HG03135 (cell line): ENCODE measurements around the gene PLCD4.

ENCODE experiments used
- ATAC-seq: cut with Tn5 transposase; IDR thresholded peaks from one replicate; pipeline ENCODE4 v1.9.1; 2021; ENCODE audit warnings: mild to moderate bottlenecking, moderate library complexity; ENCODE audit not compliant: unreplicated experiment

The PLCD4 gene

DNA sequence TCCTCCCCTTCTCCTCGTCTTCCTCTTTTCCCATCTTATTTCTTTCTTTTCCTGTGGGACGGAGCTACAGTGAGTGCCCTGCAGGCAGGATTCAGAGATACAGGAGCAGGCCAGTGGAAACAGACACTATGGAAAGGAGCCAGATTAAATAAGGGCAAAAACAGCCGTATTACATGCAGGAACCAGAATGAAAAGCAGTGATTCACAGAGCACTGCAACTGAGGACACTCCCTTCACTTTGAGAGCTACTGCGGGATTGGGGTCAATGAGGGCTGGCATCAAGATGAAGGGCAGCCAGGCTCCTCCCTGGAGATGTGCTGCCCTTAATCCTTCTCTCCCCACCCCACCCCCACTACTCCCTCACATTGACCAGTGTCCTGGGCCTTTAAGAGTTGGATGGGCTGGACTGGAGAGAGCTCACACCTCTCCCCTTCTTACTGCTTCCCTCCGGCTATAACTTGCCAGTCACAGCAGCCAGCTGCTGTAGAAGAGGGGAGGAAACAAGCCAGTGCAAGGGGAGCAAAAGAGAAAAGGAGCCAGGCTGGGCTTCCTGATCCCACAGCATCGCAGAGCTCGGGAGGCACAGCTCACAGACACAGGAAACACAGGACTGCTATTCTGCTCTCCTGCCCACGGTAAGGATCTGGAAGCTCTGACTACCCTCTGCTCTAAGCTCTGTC, at the start of gene PLCD4:
Gene PLCD4 (plus strand): TSS at position 464 of the 680 bp plus-strand sequence. CDS start 7,841 bp downstream, outside the sequence.
- no peak for ATAC-seq

DNA sequence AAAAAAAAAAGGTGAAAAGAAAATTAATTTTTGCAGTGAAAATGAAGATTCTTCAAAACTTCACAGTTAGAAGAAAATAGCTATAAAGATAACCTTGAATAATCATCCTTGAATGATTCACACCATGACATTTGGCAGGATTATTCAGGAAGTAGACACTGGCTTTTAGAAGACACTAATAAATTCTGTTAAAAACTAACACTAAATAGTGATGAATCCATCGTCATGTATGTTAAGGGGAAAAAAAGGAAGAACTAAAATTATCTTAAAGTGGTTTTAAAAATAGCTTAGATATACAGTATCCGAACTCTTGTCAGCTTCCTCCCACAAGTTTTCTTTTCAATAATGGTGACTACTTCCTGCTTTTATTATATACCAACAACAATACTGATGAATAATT, 49.8 kb upstream of the PLCD4 start:
- ATAC-seq, result no peak

- no peak for ATAC-seq
Measured at GRCh38 chr2:218558986-218559385, 48.7 kb upstream of the PLCD4 start.

- no peak for ATAC-seq
Measured at GRCh38 chr2:218564056-218564455, 43.6 kb upstream of the PLCD4 start.

DNA sequence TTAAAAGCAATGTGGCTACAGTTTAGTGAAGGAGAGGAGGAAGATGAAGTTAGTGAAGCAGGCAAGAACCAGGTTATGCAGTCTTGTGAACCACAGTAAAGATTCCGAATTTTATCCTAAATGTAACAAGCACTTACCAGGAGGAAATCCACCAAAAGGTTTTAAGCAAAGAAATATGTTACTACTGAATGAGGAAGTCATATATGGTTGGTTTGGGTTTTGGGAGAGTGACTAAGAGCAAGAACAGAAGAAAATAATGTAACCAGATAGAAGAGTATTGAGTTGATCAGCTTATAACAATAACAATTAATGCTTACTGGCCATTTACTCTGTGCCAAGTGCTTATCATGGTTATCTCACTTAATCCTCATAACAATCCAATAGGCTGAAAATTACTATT, 41.4 kb upstream of the PLCD4 start:
- no peak for ATAC-seq

- peak; percentile 39 for ATAC-seq
Measured at GRCh38 chr2:218567797-218568189, 39.9 kb upstream of the PLCD4 start.

DNA sequence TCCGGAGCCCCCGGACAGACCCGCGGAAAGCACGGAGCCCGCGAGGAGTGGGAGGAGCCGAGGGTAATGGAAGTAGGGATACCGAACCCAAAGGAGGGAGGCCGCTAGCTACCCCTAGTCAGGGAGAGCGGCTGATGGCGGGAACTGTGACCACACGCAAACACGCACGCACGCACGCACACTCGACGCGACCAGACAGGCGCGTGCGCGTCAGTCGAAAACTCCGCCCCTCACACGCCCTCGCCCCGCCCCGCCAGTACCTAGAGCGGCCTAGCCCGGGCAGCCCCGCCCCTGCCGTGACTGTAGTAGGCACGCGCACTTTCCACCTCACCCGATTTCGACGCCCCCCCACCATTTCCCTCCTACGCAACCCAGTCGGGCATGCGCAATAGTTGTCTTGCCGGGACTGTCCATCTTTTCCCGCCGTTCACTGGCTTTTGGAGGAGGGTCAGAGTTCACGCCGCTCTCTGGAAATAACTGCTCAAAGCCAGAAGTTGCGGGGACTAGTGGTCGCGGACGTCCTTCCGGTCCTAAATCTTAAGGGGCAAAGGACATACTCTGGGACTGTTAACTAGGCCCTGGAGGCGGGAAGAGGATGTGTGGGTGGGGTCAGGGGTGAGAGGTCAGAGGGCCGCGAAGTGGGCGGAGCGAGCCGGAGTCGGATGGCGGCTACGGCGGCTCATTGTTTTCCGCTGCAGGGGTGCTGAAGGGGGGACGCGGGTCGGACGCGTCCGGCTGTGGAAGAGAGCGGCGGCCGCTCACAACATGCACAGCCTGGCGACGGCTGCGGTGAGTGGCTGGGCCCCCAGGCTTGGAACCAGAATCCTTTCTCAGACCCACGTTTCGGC, 39.3 kb upstream of the PLCD4 start, which contains the start of the genes CNOT9 and USP37:
Gene CNOT9 (plus strand): TSS at position 650 of the 848 bp plus-strand sequence. CDS start 116 bp downstream, at position 766.
Gene USP37 (minus strand): TSS at position 162 of the 848 bp plus-strand sequence. CDS start 9,698 bp downstream, outside the sequence.
- peak; percentile 77 for ATAC-seq

GRCh38 chr2:218569038-218569431, 38.7 kb upstream of the PLCD4 start:
- peak; percentile 19 for ATAC-seq

GRCh38 chr2:218569661-218570500, 37.8 kb upstream of the PLCD4 start:
- no peak for ATAC-seq

- ATAC-seq, result no peak
Measured at GRCh38 chr2:218570850-218571249, 36.8 kb upstream of the PLCD4 start.

DNA sequence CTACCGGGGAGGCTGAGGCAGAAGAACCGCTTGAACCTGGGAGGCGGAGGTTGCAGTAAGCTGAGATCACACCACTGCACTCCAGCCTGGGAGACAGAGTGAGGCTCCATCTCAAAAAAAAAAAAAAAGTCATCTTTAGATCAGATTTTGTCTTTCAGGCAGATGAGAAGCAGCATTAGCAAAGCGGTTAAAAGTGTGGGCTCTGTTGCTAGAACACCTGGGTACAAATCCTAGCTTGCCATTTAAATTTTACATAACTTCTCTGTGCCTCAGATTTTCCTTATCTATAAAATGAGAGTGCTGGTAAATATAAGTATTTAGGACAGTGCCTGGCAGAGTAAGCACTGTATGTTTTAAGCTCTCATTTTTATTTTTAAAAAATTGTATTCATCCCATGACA, 30.8 kb upstream of the PLCD4 start:
- no peak for ATAC-seq

DNA sequence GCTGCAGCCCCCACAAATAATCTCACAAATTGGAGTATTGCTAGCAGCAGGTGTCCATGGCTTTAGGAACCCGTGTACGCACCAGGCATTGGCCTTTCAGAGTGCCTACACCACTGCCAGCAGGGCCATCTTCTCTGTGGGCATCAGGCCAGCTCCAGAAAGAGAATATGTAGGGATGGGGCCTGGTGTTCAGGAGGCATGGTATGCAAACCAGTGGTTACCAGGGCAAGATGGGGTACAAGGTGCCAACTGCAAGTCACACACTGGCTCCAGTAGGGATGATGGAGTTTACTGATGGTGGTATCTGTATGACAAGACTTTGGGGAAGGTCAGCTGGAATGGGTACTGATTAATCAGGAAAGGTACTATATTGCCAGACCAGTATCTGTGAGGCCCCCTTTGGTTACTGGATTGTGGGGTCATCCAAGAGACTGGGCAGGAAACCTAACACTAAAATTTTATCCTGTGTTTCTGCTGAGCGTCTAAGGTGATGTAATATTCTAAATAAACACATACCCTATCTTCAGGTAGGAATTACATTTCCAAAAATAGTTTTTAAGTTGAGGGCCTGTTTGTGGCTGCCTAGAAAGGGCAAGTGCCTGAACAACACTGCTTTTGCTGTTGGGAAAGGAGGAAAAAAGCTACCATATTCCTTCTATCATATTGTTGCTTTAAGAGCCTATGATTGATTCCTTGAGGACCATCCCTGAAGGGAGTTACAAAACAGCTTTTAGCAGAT, 30.0 kb upstream of the PLCD4 start:
- ATAC-seq, result no peak

- ATAC-seq, result no peak
Measured at GRCh38 chr2:218578272-218578877, 29.3 kb upstream of the PLCD4 start.

GRCh38 chr2:218582076-218582475, 25.6 kb upstream of the PLCD4 start:
- ATAC-seq, result peak; percentile 57

DNA sequence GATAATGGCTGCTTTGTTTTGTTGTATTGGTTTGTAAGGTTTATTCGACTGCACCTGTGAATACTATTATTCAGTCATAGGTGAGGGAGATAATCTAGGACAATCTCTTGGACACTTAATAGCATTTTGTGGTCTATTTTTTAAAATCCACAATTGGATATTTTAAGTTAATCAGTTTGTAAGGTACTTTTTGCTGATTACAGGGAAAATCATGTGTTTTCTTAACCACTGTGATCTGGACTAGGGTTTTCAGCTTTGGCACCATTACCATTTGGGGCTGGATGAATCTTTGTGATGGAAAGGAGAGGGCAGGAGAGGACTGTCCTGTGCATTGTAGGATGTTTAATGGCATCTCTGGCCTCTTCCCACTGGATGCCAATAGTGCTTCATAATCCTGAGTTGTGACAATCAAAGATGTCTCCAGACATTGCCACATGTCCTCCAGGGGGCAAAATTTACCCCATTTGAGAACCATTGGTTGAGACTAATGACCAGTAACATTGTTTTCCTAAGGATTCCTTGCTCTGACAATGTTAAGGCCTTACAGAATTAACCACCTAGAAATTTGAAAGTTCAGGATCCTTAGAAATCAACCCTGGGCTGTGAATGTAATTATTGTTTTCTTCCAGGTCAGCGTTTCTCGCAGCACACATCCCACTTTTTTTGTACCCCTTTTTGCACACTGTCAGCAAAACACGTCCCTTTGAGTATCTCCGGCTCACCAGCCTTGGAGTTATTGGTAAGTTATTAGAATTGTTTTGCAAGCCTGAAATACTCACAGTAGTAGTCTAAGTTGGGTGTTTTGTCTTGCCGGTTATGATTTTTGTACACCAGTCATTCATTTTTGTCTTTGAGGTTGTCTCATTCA, 23.5 kb upstream of the PLCD4 start:
- no peak for ATAC-seq

GRCh38 chr2:218585541-218585940, 22.2 kb upstream of the PLCD4 start:
- no peak for ATAC-seq

- no peak for ATAC-seq
Measured at GRCh38 chr2:218605432-218605831, 2.3 kb upstream of the PLCD4 start.

DNA sequence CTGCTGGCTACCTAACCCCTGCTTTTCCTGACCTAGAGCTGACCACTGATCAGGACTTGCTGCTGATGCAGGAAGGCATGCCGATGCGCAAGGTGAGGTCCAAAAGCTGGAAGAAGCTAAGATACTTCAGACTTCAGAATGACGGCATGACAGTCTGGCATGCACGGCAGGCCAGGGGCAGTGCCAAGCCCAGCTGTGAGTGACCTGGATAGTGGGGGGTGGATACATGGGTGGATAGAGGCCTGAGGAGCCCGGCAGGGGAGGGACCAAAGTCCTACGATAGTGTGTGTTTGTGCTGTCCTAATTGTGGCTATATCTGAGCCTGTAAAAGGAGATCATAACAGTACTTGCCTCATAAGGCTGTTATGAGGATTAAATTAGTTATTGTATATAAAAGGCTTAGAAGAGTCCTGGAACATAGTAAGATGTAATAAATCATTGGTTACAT, 8.2 kb downstream of the PLCD4 start:
- no peak for ATAC-seq
